ENCODE results near the gene SAMMSON.

Gene SAMMSON

DNA sequence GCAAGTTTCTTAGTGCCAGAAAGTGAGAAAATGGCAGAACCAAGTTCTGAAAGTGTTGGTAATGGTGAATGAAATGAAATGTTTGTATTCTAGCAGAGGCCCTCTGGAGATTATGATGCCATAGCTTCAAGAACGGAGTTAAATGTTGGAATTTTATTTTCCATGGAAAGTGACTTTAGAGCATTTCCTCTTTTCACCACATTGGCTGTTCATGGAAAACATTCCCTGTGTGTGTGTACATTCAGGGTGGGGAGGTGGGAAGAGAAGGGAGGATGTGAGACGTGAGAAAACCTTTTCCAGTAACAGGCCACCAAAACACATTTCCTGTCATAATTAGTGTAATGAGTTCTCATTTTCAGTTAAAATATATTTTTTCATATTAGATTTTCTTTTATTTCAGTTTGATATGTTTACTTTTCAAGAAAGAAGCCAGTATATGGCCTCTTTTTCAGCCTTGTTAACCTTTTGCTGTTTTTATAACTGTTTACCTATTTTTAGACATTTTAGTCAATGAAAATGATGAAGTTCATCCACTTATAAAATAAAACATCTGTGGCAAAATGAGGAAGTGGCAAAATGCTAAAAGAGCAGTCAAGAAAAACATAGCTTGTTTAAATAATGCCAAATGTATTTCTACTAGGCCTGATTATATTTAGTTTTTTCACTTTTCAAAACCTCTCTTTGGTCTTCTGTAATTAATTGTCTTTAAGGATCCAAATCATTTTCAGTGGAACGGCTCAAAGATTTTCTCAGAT lies 21.6 kb downstream of the SAMMSON start:
- no peak for DNase-seq

DNA sequence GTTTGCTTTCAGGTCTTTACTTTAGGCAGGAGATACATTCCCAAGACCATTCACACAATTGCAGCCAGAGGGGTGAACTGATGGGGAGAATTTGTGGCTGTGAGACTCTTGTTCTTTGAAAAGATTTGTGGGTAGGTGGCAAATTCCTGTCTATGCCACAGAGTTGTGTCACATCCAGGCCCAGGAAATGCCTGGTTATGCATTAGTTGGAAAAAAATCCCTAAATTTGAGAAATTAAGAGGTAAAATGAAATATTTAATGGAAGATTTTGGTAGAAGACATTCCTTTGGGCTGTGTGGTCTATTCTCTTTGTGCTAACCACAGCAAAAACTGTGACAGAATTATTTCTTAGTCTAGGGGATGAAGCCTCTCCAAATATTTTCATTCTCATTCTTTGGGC lies 28.8 kb downstream of the SAMMSON start:
- DNase-seq, result no peak

DNA sequence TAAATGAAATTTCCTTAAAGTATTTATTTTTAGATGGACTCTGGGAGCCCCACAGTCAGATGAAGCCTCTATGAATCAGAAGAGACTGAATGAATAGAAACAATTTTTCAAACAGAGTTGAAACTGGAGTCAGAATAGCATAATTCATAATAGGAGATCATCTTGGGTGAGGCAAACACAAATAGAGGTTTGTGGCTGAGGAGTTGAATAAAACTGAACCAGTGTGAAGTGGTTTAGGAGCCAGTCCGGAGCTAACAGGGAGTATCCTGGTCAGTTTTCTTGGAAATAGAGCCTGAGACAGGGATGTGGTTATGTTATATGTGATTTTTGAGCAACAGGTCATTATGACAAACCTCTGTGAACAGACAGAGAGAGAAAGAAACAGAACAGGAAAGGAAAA lies 39.2 kb downstream of the SAMMSON start:
- DNase-seq, result no peak

DNA sequence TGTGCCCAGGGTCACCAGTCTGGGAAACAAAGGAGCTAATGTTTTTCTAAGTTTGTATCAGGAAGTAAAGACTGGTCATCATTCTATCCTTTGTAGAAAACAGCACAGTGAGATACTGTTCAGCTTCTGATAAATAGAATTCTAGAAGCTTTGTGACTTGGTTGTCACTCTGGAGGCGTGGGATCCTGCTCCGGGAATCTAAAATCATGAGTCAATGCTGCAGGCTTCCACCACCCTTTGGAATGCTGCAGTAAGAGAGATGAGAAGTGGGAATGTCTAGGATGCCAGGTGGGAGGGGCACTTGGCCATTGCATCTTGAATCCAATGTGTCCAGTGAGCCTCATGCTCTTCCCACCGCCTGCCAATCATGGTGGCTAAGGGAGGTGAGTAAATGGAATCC lies 40.9 kb downstream of the SAMMSON start:
- no peak for DNase-seq

DNA sequence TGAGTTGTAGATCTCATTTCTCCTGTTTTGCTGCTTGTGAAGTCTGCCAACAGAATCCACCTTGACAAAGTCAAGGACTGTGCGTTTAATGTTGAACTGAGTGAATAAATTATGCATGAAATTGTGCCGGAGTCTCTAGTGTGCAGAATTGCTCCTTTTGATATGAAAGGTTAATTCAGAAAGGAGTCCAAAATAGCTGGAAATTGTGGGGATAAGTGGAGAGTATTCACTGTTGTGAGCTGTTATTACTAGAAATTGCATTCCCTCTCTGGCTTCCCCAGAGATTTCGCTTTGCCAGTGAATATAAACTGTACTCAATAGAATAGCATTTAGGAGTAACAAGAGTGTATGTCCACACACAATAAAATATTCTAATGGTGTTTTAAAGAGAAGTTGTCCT lies 43.1 kb downstream of the SAMMSON start:
- no peak for DNase-seq

DNA sequence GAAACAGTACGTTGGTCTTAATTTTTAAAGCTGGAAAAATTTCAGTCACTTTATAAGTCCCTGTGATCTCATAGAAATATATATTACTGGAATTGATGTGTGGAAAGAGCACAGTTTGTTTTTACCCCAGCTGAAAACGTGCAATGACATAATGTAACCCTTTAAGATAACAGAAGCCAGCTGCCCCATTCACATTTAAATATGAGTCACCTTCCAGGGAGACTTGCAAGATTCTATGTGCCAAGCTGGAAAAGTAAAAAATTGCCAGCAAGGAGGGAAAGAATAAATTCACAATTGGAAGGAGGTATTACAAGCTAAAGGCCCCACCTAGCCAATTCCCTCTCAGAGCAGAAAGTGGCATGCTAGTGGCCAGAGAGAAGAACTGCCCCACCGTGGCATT lies 50.2 kb downstream of the SAMMSON start:
- no peak for DNase-seq

DNA sequence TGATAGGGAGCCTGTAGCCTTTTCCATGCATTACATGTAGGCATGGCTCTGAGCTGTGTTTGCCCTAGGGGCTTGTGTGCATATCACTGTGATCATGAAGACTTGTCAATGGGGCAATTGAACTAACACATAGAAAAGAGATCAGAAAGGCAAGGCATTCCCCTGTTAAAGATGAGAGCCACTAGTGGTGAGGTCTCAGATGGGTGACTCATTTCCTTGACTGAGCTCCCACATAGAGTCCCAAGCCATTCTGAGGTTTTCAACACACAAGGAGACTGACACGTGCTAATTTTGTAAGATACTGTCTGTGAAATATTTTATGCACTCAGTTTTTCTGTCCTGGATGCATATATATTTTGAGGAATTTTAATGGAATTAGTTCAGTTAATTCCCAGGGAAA lies 53.8 kb downstream of the SAMMSON start:
- DNase-seq, result no peak

DNA sequence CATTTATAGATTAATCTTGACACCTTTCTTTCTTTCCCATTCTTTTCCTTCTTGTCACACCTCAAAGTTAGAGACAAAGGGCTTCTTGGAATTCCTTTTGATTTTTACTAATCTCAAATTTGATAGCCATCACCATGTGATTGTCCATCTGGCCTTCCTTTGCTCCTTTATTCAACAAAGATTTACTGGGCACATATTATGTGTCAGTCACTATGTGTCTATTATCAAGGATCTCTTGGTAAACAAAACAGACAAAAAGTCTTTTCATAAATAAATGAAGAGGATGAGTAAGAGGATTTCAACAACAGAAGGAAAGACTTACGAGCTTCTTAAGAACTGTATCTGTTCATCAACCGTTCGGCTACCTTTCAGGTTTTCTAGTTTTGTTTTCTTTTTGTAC lies 56.5 kb downstream of the SAMMSON start:
- DNase-seq, result no peak

DNA sequence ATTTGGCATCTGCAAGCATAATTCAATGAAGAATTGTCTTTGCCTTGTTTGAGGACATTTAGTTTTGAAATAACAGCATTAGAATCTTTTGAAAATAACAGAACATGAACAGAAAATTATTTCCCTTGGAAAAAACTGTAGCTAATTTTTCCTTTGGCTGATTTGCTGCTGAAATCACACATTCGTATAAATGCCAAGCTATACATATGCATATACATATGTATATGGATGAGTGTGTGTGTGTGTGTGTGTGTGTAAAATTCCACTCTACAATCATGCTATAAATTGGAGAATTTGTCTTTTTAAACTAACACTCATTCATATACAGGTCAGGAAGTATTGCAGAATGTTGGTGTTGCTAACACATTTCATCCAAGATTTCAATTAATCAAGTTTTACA lies 57.9 kb downstream of the SAMMSON start:
- DNase-seq, result no peak

DNA sequence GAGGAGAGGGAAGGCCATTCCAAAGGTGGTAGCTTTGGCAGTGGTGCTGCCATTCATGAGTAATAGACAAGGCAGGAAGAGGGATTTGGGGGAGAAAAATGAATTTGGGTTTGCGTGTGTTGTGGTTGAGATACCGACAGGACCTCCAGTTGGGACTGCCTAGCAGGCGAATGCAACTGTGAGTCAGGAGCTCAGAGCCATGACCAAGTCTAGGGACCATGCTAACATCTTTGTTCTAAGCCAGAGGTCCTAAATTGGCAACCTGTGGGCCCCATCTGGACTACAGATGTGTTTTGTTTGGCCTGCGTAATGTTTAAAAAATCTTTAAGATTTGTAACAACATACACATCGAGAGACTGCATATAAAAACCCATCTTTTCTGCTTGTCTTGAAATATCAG lies 61.6 kb downstream of the SAMMSON start:
- DNase-seq, result no peak

DNA sequence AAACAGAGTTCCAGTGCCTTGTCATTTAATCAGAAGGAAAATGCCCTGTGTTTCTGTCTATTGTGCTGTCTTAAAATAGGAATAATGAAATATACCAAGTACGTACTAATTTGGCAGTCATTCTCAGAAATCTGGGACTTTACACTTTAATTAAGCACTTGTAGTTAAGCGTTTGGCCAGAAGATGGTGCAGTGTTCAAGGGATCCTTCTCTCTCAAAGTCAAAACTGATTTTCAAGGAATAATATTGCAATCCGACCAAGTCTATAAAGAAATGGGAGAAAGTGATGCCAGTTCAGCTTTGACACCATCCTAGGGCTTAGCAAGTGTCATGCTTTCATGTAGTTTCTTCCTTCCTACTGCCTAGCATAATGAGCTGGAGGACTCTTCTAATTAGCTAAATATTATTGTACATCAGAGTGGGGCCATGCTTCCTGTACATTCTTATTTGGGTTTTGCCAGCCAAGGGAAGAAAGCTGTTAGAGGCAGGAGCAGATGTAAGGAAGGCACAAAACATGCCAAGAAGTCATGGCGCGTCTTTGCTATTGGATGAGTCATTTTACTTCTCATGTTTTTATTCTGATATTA lies 64.8 kb downstream of the SAMMSON start:
- no peak for DNase-seq

DNA sequence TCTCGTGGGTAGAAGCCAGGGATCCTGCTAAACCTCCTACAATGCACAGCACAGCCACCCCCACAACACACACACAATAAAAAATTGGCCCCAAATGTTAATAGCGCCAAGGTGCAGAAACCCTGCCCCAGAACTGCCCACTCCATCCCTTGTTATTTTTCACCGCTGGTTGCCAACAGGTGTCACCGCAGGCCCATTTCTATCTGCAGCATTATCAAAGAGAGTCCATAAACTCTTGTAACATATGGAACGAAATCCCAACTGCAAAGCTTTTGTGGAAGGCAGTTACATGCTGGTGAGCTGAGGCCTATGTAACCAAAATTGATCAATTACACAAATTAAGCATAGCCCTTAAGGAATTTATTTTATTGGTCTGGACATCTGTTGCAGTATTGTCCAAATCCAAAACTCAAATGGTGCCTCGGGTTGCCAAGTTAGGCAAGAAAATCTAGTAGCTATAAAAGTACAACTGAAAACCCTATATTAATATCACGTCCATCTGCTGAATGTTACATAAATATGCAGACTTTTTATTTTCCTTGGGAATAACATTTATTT lies 66.2 kb downstream of the SAMMSON start:
- DNase-seq, result no peak

DNA sequence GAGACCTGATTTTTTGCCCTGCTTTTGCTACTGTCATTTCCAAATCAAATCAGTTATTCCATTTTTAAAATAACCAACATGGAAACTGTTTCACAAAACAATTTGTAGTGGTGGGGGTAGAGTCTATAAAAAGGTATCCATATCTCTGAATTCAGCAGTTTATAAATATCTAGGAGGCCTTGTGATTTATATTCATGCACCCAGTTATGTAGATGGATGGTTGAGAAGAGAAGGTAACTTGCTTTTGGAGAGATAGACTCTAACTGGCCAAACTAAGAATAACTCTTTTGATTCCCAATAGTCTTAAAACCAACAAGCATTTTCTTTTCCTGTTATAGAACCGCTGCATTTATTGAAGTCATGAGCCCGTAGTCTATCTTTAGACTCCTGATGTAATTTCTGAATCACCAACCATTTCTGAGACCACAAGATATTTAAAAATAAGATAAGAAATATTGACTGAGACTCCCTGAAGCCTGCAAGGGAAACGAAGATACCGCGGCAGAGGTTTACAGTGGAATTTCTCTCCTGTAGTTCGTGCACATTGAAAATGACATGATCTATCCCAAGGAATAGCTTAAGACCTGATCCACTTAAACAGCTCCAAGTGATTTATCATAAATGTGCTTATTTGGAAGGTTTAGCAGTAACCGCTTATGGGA lies 68.5 kb downstream of the SAMMSON start:
- DNase-seq, result no peak

DNA sequence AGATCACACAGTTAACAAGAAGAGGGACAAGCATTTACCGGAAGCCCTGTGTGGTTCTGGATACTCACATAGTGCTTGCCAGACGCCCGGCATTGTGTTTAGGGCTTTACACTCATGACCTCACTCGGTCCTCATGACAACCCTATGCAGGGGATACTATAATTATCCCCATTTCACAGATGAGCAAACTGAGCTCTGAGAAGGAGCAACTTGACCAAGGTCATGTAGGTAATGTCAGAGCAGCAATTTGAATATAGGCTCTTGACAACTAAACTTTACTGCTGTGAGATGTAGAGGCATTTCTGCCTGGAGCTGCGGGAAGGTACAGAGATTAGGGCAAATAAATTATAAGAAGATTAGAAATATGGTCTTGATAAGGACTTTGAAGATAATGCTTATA lies 70.0 kb downstream of the SAMMSON start:
- no peak for DNase-seq

DNA sequence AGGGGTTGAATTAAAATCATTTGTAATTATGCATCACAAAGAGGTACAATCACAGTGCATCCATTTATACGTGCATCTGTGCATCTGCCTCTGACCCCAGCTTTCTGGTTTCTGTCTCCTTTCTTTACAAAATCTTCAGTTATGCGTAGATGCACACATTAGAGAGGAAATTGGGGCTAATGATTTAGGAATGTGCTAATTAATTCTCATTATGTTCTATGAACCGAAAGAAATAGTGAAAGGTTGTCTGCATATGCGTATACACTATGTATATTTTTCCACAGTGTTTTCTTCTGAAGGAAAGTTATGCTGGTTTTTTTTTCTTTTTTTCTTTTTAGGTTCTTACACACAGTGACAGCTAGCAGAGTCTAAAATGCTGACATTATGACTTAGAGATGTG lies 71.6 kb downstream of the SAMMSON start:
- DNase-seq, result no peak

DNA sequence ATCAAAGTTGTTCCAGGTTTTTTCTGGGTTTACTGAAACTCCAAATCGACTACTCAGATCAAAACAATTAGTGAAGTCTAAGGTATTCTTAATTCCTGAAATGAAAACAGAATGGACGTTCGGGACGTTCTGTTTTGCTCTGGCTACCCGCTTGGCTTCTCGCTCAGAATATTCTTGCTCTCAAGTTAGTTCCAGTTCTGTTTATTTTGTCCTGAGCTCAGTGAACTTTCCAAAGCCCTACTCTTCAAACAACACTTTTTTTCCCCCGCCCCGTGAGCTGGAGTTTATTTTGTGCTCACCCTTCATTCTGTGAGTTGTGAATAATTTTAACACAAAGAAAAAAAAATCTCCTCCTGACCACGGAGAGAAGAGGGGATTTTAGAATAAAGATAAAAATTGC lies 72.6 kb downstream of the SAMMSON start:
- no peak for DNase-seq

DNA sequence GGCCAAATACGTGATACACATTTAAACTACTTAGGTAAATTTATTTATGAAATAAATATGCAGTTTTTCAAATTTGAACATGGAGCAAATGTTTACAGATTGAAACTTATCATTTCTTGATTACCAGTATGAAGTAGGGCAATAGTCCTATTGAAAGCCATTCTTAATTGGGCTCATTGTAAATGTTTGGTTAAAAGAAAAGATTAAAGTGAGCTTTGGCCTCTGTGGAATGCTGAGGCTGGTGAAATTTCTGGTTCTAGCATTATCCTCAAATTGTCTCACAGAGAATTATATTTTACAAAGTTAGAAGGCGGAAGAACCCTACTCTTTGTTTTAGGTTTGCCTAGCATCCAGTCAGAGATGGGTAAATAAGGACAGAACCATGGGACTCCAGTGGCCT lies 73.2 kb downstream of the SAMMSON start:
- DNase-seq, result no peak

DNA sequence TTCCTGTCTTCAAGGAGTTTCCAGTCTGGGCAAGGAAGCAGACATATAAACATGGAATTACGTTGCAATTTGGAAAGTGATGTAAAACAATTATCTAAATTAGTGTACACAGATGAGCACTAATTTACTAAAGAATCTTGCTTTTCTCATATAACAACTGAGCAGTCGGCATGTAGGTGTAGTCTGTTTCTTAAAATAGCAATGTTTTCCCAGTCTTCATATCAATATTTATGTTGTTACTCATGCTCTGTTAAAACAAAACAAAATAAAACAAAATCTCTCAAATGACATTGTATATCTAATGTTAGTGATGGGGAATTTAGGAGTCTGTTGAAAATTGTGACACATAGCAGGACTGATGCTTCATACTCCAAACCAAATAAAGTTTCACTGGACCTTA lies 75.6 kb downstream of the SAMMSON start:
- no peak for DNase-seq

DNA sequence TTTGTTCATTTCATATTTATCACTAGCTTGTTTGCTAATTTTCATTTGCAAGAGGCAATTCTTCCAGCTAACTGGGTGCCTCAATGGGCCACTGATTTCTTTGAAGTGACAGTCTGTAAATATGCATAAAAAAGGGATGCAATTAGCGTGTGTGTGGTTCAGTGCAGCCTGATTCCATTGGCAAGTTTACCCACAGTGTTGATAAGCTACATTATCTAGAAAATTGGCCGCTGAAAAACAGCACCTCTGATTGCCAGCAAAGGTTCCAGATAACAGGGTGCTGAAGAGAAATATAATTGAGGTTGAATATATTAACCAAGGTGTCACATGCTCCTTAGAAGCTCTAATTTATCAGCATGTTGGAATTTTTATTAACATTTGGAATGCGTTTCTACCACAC lies 76.9 kb downstream of the SAMMSON start:
- DNase-seq, result no peak

DNA sequence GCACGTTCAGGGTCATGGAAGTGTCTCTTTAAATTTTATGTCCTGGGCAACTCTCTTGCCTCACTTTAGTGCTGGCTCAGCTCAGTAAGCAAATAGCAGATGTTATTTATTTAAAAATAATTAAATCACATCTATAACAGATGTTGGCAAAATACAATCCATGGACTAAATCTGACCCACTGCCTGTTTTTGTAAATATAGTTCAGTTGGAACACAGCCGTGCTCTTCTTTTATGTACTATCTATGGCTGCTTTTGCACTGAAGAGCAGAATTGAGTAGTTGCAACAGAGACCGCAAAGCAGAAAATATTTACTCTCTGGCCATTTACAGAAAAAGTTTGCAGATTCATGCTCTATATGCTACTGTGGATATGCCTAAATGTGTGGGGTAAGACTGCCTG lies 79.2 kb downstream of the SAMMSON start:
- DNase-seq, result no peak

DNA sequence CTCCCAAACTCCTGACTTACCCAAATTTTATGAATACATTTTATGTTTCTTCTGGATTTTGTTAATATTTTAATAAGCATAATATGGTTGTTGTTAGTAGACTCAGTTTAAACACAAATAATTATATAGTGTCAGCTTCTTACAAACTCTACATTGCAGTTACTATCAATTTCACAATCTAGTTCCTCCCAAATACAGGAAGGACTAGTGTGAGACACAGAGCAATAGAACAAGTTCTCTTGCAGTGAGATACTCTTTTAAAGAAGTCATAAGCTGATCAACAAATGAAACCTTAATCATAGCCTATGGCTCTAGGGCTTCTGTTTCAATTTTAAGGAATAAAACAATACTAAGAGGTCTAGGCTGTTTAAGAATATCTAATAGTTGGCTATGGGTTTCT lies 86.1 kb downstream of the SAMMSON start:
- DNase-seq, result no peak

DNA sequence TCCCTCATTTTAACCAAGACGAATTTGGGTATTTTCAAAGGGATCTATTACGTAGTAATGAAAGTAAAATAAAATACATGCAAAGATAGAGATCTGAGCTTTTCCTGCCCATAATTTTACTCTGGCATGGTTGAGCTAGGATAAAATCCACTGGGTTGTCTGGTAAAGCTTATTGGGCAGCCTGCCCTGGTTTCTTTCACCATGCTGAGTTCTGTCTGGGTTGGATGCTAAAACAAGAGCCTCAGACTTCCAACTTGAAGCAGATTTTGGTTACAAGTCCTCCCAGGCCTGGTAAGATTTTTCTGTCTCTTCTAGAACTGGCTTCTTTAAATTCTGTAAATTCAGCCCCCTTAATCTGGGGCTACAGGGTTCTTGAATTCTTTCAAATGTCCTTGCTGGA lies 86.8 kb downstream of the SAMMSON start:
- DNase-seq, result no peak

DNA sequence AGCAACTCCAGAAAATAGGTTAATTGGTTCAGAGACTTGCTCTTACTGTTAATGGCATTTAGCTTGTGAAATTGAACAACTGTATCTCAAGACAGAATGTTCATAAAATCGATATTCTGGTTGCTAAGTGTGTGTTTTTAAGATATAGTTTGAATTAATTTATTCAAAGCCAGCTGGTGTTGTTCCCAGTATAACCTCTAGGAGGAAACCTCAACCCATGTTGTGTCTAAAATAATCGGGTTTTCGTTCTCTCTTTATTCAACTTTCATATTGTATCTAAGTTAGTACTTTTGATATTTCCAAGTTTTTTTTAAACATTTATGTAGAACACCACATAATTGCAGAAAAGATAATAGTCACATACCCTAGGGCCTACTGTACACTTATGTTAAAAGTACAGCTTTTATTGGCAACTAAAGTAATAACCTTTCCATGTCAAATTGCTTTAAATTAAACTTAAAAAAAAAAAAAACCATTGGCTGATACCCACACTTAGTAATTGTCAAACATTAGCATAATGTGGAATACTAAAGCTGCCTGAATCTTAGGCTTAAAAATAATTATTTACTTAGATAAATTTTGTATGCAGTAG lies 90.9 kb downstream of the SAMMSON start:
- no peak for DNase-seq

DNA sequence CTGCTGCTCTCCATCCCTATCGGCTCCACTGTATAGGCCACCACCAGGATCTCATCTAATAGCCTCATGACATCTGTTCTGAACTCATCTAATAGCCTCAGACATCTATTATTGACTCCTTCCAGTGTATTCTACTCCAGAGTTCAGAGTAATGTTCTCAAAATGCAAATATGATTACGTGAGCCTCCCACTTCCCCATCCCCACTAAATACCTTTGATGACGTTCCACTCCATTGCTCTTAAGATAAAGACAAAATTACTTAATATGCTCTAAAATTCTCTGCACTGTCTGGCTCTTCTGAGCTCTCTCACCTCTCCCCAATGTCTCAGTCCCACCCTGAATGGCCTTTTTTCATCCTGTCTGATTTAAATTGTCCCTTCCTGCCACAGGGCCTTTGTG lies 94.7 kb downstream of the SAMMSON start:
- no peak for DNase-seq

All from activated naive CD4-positive, alpha-beta T cell (primary cell).